Skeletal muscle cell (primary cell): Measurements from ENCODE around the gene KRTAP10-2.

Source experiments
- DNase-seq: peaks from one replicate; pipeline ENCODE4 v3.0.0-alpha.2; 2010; ENCODE audit warnings: low read depth
- H3K4me3 ChIP-seq: 2 replicates; pipeline ENCODE4 v1.5.1; 2011; ENCODE audit warnings: low read depth, mild to moderate bottlenecking, control low read depth, low read length, moderate library complexity

The KRTAP10-2 gene

GRCh38 chr21:44518686-44519085 is 32.6 kb downstream of the KRTAP10-2 start:
- H3K4me3 ChIP-seq = no peak overlapping the region
- DNase-seq = no peak

DNA sequence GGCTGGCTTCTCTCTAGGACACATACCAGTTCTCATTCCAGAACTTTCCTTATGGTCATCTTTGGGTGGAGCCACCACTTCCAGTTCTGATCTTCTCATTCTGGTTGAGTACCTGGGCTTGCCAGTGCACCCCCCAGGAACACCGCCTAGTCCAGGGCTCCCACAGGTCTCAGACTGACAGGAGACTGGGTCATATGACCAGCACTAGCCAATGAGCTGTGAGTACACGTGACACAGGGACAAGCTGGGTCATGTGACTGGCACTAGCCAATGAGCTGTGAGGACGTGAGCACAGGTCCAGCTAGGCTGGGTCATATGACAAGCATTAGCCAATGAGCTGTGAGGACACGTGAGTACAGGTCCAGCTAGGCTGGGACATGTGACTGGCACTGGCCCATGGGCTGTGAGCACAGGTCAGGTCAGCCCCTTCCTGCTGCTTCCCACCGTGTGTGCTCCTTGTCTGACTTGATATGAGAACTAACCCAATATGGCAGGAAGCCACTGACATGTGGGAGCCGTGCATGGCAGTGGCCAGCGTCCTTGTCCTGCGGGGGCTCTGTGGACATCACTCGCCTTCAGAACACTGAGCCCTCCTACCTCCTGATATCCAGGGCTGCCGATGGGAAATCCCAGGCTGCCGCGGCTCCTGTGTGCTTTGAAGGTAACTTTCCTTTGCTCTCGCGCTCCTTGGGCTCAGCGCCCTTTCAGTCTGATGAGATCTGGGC is 34.0 kb downstream of the KRTAP10-2 start:
- H3K4me3 ChIP-seq = no peak overlapping the region
- DNase-seq = peak; percentile 7

GRCh38 chr21:44516828-44517174 is 34.5 kb downstream of the KRTAP10-2 start:
- DNase-seq = no peak
- H3K4me3 ChIP-seq = no peak overlapping the region

DNA sequence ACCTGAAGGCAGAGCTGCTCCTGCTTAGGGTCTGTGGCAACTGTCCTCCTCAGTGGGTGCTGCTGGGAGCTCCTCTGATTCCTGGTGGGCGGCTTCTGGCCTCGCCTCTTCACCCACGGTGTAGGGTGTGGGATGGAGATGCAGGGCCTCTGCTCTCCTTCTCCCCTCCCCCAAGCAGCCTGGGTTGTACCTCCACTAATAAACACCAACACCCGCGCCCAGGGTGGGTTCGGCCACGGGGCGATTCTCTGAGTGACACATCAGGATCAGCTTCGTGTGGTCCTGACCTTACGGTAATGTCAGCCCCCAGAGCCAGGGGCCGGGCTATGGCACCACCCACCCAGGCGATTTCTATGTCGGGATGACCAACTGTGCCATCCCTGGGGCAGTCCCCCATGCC is 35.0 kb downstream of the KRTAP10-2 start:
- no peak overlapping the region for H3K4me3 ChIP-seq
- no peak for DNase-seq

GRCh38 chr21:44515359-44516165 is 35.7 kb downstream of the KRTAP10-2 start:
- no peak for DNase-seq
- no peak overlapping the region for H3K4me3 ChIP-seq

- no peak overlapping the region for H3K4me3 ChIP-seq
- DNase-seq = no peak
These were observed 36.5 kb downstream of the KRTAP10-2 start for GRCh38 chr21:44514746-44515358.

DNA sequence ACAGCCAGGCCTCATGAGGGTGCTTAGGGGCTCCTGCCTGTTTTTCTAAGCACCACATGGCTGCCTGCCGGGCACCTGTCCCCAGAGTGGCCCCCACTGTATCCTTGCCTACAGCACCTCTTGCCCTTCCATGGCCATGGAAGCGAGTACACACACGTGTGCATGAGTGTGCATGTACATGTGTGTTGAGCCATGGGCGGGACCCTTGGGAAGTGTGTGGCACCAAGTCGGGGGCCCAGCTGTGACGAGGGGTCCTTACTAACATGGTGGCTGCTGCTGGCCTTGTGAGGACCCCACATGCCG is 37.1 kb downstream of the KRTAP10-2 start:
- DNase-seq = no peak
- H3K4me3 ChIP-seq = no peak overlapping the region

DNA sequence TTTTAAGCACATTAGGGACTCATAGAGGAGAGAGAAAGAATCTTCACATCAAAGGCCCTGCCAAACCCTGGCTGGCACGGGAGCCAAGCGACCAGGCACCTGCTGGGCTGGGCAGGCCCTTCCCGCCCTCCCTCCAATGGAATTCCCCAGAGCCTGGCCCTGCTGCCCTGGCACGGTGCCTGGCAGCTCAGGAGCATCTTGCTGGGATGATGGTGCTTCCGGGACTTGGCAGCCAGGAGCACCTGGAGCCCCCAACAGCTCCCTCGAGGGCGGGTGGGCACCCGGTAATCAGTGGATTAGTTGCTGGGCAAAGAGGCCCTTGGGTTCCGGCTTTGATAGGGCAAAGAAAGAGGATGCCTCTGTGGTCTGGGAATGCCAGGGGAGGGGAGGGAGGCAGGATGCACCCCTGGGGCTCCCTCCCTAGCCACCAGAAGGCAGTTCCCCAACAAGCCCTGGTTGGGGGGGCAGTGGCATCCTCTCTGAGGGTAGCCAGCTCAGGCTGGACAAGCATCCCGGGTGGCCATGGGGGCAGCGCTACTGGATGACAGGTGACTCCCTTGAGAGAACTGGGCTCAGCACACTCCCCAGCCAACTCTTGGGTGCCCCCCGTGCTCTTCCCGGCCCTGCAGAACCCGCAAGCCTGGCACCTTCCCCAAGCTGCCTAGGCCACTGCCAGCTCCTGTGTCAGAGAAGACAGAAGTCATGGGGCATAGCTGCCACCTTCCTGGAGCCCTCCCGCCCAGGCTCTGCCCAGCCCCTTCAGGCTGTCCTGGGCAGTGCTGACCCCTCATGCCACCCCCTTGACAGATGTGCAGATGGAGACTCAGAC is 37.7 kb downstream of the KRTAP10-2 start:
- no peak for DNase-seq
- H3K4me3 ChIP-seq = no peak overlapping the region

GRCh38 chr21:44512496-44513388 is 38.6 kb downstream of the KRTAP10-2 start:
- DNase-seq = no peak
- H3K4me3 ChIP-seq = no peak overlapping the region

DNA sequence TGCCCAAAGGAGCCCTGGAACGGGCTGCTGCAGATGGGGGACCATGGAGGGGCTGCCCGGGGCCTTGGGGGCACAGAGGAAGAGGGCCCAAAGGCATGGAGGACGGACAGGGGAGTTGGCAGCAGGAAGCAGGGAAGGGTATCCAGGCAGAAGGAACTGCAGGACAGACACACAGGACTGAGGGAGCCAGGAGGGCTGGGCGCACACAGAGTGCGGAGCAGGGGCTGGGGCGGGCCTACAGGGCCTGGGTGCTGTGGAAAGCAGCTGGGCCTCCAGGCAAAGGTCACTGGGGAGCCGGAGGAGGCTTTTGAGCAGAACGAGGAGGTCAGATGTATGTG is 39.4 kb downstream of the KRTAP10-2 start:
- no peak for DNase-seq
- no peak overlapping the region for H3K4me3 ChIP-seq

GRCh38 chr21:44511219-44511937 is 39.9 kb downstream of the KRTAP10-2 start:
- H3K4me3 ChIP-seq = no peak overlapping the region

GRCh38 chr21:44510508-44511218 is 40.6 kb downstream of the KRTAP10-2 start:
- no peak for DNase-seq
- no peak overlapping the region for H3K4me3 ChIP-seq

More at GRCh38 chr21:44511219-44511937, 39.9 kb downstream of the KRTAP10-2 start:
- DNase-seq = no peak

DNA sequence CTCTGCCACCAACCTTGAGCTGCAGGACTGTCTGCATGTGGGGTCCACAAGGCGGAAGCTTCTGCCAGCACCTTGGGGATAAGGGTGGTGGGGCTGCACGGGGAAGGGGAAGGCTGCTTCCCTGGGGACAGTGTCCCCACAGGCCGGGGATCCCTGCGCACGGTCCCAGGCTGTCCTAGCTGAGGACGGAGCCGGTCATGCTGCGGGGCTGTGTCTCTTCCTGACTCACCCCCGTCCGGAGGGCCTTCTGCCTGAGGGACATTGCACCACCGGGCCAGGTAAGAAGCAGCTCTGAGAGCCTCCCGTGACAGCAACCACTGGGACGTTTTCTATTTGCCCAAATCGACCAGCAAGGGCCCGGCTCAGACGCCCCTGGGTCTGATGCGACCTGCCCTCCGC is 41.2 kb downstream of the KRTAP10-2 start:
- DNase-seq = no peak
- no peak overlapping the region for H3K4me3 ChIP-seq

- H3K4me3 ChIP-seq = no peak overlapping the region
- DNase-seq = no peak
These were observed 41.8 kb downstream of the KRTAP10-2 start for GRCh38 chr21:44509539-44509938.

DNA sequence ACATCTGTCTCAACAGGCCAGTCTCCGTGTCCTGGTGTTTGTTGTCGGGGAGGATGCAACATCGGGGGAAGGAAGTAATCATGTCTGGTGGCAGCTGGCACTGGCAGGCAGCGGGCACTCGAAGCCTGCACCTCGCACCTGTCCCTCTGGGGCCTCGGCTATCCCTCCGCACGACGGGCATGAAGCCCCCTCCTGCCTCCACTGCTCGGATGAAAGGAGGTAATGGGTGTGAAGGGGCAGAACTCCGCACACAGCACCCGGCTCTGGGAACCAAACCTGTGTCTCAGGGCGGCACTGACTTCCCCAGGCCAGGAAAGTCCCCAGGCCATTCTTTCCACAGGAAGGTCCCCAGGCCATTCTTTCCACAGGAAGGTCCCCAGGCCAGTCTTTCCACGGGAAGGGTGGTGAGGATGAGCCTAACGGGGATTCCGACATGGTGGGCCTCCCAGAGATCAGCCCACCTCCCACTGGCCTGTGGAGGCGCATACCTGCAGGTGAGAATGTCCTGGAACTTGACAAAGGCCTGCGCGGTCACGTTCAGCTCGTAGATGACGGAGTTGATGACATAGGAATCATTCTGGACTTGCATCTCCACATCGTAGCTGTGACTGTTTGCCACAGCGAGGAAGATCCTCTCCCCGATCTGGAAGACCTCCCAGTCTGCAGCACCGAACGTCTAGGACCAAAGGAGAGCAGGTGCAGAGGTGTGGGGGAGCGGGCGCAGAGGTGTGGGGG is 42.4 kb downstream of the KRTAP10-2 start:
- H3K4me3 ChIP-seq = no peak overlapping the region
- no peak for DNase-seq

GRCh38 chr21:44508426-44508710 is 42.9 kb downstream of the KRTAP10-2 start:
- no peak for DNase-seq
- no peak overlapping the region for H3K4me3 ChIP-seq

DNA sequence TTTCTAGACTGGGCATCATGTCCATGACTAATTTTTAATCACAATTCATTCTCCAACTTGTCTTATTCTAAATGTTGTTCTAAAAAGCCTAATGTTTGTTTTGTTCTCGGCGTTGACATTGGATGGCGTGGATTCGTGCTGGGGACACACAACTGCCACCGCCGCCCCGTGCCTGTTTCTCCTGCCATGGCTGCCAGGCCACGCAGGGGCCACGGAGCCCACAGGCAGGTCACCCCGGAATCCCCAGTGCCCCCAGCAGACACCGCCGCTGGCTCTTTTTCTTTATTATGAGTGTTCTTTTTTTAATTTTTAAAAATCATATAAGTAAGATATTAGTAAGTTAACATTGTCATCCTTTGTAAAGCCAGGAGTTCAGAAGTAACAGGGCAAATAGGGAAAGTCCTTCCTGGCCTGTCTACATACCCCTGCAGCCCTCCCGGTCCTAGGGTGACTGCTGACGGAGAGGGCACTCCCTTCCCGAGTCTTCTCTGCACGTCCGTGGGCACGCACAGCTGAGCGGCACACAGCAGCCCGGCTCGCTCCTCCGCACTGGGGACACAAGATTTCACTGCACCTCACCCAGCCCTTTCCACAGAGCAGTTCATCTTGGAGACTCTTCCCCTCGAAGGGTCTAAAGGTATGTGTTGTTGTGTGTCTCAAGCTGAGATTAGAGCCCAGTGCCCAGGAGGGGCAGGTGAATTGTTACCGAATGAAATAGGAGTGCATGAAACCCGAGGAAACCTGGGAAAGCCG is 43.5 kb downstream of the KRTAP10-2 start:
- H3K4me3 ChIP-seq = no peak overlapping the region
- DNase-seq = no peak
